HPDE6-E6E7 (cell line): ENCODE measurements around the gene FLNC.

ENCODE experiments used
- DNase-seq: peaks from one replicate; pipeline ENCODE4 v3.0.0; 2011; ENCODE audit warnings: missing footprints; ENCODE audit errors: extremely low spot score

Gene FLNC

GRCh38 chr7:128877756-128878120 lies 47.5 kb downstream of the FLNC start:
- no peak for DNase-seq

GRCh38 chr7:128878226-128879105 lies 48.3 kb downstream of the FLNC start:
- no peak for DNase-seq

- no peak for DNase-seq
Observed at GRCh38 chr7:128879461-128879938, 49.3 kb downstream of the FLNC start.

GRCh38 chr7:128879939-128880746 lies 49.9 kb downstream of the FLNC start:
- DNase-seq, result no peak

GRCh38 chr7:128880791-128881457 lies 50.7 kb downstream of the FLNC start:
- DNase-seq, result no peak

- no peak for DNase-seq
Observed at GRCh38 chr7:128881458-128882125, 51.4 kb downstream of the FLNC start.

- DNase-seq, result no peak
Observed at GRCh38 chr7:128882134-128882533, 51.9 kb downstream of the FLNC start.

GRCh38 chr7:128883622-128884448 lies 53.6 kb downstream of the FLNC start:
- DNase-seq, result peak; percentile 82

GRCh38 chr7:128884561-128885369 lies 54.6 kb downstream of the FLNC start:
- DNase-seq, result no peak

GRCh38 chr7:128885370-128886187 lies 55.4 kb downstream of the FLNC start:
- DNase-seq, result no peak

GRCh38 chr7:128886391-128887168 lies 56.4 kb downstream of the FLNC start:
- no peak for DNase-seq

GRCh38 chr7:128887169-128888038 lies 57.2 kb downstream of the FLNC start:
- DNase-seq, result no peak

GRCh38 chr7:128888039-128888755 lies 58.0 kb downstream of the FLNC start:
- DNase-seq, result no peak

GRCh38 chr7:128888756-128889095 lies 58.5 kb downstream of the FLNC start:
- no peak for DNase-seq

- no peak for DNase-seq
Observed at GRCh38 chr7:128889121-128889520, 58.9 kb downstream of the FLNC start.

GRCh38 chr7:128890306-128891109 lies 60.3 kb downstream of the FLNC start:
- no peak for DNase-seq
